Lung microvascular endothelial cell (primary cell): ENCODE results near the gene ORM2. TPM values are rescaled to one million over a fixed set of nuclear protein-coding genes. Genes with fewer than 3 reads are reported as not detected.
A peak's percentile ranks its signal among the peaks of the same experiment; 100 is the strongest.

Source experiments
- DNase-seq, 2 donors: peaks; one replicate each; pipeline versions ENCODE4 v3.0.0 to v3.0.0-alpha.2; 2010; ENCODE audit warnings: low read depth in 2 of 2
- total RNA-seq: library from RNA; depleted of rRNA; stranded (reverse); fragments of >200 nt; gene quantifications from 2 replicates; pipeline ENCODE4 v1.2.1, GENCODE V29; 2014

ORM2 gene
- total RNA-seq, 1 donor from 2014 or later, result not detected

DNA sequence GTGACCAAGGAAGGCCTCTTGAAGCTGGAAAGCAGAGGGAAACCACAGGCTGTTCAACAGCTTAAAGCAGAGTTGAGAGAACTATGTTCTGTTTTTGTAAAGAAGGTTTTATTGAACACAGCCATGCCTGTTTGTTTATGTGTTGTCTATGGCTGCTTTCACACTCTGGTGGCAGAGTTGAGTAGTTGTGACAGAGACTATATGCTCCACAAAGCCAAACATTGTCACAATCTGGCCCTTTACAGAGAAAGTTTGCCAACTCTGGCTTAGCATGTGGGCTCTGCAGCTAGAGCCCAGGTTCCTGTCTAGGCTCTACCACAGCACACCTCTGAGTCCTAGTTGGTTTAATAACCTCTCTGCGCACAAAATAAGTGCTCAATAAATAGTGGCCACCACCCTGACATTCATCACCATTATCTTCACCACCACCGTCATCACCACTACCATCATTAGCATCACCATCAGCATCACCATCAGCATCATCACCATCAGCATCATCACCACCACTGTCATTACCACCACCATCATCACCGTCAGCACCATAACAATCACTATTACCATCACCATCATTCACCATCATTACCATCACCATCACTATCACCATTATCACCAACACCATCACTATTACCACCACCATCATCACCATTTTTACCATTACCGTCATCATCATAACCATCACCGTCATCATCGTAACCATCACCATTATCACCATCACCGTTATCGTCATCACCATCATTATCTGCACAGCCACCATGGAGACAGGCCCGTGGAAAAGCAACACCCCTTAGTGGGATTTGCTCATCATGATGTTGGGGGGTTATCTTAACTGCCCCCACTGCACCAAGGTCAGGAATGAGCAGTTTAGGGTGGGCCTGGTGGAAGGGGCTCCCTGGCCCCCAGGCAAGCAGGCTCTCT, 39.8 kb downstream of the ORM2 start:
- DNase-seq, result no peak

DNA sequence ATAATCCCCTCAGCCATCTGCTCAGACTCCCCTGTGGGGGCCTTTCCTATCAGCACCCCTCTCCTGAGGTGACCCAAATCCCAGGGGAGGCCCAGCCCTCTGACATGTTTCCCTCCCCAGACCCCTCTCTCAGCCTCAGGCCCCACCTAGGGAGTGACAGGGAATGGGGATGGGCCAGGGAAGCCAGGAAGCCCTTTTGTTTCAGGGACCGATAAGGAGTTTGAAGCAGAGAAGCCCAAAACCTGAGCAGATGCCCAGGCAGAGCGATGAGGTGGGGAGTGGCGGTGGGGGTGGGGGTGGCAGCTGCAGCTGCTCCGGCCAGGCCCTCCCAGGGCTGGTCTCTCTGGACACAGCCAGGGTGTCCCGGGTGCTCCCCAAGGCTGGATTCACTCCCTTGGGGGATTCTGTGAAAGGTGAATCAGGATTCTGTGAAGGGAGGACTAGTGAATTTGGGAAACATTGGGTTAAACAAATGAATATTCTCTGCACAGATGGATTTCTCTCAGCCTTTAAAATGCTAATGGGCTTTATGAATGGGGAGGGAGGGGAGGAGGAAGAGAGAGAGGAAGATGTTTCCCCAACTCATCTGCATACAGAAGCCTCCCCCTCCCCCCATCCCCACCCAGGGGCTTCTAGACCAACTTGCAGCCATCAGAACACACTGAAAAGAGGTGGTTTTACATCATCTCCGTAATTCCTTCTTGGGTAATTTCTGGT, 40.7 kb downstream of the ORM2 start:
- DNase-seq, result no peak

DNA sequence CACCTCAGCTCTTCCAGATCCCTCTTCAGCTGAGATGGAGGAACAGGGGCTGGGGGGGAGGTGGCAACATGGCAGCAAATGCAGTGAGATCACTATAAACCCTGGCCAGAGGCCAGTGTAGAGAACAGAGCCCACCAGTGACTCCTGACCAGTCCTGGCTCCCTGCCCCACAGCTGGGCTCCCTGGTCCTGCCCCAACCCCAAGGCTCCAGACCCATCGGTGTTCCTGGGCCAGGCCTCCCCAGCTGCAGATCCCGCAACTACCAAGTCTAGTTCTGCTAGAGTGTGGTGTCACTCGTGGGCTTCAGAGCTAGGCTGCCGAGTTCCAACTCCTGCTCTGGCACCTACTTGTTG, 41.3 kb downstream of the ORM2 start:
- DNase-seq, result no peak

DNA sequence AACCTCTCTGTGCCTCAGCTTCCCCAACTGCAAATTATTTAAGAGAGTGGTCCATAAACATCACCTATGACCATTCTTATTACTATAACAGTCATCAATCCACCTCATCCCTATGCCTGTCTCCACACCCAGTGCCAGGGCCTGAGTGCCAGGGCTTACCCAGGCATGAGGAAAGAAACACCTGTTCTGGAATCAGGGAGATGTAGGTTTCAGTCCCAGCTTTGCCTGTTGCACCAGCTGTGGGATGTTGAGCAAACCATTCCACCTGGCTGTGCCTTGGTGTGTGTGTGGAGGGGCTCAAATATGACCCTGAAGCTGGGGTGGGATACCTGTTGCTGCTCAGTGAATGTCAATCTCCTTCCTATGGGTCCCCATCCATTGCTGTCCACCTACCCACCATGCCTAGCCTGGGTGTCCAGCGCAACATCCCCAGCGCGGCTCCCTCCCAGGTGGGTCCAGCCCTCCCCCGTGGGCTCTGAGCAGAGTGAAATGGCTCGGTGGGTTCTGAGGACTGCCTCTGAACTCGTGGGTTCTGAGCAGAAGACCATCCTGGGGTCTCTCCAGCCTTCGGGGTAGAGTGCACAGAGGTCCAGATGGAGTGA, 41.8 kb downstream of the ORM2 start:
- DNase-seq, result no peak

DNA sequence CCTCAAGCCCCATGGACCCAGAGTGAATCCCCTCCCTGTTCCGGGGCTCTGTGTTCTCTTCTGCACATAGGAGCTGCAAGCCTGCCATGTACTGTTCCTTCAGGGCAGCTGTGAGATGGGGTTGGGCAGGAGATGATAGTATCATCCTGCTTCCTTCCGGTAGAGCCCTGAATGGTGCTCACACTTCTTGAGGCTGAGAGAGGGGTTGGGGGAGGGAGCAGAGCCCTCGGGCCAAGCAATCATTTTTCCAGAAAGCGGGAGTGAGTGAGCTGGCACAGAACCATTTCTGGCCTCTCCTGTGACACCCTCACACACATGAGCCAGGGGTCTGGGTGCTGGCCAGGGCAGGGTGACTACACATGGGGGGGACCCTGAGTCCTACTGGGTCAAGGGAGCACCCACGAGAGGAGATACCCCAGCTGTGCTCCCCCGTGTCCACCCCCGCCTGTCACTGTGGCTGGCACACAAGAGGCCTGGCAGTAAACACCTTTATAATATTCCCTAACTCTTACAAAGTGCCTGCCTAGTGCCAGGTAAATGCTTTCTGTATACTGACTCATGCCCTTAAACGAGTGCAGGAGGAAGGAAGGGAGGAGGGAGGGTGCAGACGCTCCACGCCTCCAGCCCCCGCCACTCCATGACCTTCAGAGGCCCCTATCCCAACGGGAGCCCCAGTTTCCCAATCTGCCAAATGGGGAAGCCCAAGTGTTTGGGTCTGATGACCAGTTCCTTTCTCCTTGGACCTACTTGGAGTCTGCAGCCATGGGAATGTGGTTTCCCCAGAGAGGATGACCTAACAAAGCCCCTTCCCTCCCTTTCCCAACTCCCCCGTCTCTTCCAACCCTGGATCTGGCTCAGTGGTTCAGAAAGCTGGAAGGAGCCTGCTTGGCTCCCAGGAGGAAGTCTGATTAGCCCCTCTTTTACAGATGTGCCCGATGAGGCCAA, 42.6 kb downstream of the ORM2 start:
- peak in 1 of 2 donors; percentile 66 for DNase-seq

DNA sequence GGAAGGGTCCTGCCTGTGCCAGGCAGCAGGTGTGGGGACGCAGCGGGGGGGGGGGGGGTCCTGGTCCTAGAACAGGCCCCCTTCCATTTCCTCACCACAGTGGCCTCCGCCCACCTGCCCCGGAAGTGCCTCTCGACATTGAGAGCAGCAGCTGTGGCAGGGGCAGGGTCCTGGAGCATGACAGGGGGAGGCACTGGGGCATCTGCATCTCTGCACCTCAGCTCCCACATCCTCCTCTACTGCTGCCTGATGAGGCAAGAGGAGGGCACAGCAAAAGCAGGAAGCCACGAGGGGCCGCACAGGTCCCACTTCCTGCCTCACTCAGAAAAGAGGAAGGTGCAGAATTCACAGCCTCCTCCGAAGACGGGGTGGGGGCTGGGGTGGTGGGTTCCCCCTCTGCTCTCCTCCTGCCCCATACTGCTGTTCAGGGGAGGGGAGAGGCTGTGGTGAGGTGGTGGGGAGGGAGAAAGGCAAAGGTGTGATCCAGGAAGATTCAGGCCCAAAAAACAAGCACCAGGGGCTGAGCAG, 43.3 kb downstream of the ORM2 start:
- peak in 1 of 2 donors; percentile 28 for DNase-seq

DNA sequence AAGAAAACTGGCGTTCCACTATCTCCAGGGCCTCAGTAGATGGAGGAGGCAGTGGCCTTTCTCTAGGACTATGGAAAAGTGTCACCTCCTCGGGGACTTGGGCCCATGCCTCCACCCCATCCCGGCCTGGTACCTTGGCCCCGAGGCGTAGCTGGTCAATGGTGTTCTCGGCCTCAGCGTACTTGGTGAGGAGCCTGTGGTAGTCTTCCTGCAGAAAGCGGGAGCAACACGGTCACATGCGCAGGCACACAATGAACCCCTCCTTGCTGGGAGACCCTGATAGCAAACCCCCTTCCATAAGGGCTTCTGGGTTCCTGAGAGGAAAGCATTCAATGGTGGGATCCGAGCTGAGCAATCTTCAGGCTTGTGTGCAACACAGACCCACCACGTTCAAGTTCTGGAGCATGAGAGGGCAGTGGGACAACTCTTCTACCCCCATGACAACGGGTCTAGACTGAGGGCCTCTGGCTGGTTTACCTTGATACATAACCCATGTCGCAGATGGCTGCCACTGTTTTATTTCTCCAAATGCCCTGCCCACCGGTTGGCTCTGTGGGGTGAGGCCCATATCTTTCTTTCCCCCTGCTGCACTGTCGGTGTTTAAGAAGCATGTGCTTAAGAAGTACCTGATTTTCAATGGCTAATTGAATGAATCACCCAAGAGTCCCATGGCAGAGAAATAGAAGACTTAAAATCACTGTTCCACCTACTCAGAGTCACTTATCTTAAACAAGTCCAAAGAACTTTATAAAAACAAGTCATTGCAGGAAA, 44.5 kb downstream of the ORM2 start:
- no peak for DNase-seq

DNA sequence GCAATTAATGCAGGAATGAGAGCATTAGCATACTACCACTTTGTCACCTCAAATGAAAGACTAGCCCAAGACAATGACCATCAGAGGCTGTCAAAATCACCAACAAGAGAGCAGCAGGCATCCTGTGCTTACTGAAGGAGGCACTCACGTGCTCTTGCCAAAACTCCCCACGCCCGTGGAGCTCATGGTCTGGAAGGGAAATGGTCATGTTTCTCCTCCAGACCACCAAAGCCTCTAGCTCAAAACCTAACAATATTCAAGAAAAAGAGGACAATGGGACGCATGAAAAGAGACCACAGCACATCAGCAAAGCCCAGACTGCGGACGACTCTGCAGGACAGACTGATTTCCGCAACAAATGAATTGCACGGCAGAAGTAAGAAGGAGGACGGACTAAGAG, 45.3 kb downstream of the ORM2 start:
- DNase-seq, result no peak

DNA sequence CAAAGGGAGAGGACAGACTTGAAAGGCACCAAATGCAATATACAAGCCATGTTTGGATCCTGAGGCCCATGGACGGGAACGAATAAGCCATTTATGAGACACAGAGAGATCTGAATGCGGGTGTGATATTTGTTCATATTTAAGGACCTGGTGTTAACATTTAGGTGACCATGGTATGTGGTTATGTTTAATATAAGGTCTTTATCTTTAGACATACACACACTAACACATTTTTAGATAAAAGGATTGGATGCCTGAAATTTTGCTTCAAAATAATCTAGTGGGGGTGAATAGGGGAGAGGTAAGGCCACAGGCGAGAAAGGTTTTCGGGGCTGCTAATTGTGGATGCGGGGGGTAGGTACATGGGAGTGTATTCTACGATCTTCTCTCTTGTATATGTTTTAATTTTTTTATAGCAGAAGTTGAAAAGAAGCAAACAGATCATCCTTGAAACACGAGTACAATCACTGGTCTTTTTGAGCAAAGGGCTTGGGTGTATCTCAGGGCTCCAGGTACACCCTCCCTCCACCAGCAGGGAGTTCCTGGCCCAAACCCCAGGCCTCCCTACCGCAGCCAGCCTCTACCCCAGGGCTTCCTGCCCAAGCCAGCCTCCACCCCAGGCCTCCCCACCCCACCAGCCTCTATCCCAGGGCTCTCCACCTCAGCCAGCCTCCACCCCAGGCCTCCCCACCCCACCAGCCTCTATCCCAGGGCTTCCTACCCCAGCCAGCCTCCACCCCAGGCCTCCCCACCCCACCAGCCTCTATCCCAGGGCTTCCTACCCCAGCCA, 45.9 kb downstream of the ORM2 start:
- DNase-seq, result no peak

DNA sequence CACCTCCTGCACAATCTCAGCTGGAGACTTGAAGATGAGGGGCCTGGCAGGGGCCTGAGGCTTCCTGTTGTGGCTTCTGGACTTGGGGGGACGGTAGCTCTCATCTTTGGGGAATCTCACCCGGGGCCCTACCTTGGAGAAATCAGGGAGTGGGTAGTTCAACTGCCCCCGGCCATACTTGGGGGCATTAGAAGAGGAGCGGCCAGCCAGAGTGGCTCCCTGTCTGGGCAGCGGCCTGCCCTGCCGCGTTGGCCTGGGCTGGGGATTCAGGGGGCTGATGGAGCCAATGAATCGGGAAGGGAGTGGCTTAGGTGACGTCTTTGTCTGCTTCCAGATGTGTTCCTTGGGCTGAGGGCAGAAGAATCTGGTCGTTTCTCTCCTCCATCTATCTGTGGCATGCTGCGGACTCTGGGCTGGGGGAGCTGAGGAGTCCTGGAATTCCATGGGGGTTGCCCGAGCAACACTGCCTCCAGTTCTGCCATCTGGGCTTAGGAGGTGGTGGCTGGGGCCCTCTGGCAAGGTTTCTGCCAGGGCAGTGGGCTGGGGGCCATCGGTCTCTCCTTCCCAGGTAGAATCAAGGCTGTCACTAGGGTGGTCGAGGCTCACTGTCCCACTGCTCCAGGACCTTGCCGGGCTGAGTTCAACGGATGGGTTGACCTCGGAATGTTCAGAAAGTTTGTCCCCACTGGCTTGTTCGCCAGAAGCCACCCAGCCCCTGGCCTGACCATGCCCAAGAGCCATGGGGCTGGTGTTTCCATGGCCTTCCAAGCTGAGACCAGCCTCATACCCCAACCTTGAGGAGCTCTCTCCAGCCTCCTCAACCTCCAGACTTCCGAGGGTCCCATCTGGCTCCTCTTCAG, 47.1 kb downstream of the ORM2 start:
- DNase-seq, result no peak

DNA sequence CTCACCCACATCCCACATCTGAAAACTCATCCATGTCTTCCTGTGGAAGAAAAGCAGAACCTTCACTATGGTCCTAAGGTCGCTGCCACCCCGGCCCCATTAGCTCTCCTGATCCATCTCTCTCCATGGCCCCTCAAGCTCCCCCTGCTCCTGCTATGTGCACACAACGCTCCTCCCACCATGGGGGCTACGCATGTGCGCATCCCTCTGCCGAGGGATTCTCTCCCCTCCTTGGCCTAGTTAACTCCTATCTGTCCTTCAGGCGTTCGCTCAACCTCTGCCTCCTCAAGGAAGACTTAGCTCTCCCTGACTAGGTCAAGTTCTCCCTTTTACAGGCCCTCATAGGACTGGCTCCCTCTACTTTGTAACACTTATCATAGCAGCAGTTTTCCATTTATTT, 48.3 kb downstream of the ORM2 start:
- no peak for DNase-seq

DNA sequence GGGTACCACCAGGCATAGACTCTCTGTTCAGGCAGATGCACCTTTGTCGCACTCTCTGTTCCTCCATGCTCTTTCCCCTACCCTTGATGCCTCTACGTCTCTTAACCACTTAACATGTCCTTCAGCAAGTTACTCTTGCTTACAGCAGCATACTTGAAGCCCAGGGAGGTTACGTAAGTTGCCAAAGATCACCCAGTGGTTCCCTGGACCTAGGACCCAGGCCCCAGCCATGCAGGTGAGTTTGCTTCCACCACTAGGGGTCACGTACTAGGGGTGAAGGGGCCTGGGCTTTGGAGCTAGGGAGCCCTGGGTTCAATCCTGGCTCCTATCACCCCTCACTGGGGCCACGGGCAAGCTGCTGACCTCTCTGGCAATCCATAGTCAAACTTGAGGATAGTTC, 49.2 kb downstream of the ORM2 start:
- no peak for DNase-seq

Other genes starting within 250 kb of the ORM2 start
- not detected in 2 replicates for gene KIF12, start 230.6 kb upstream of the ORM2 start, total RNA-seq
- 0.40 and 1.1 TPM in 2 replicates for gene COL27A1, start 174.3 kb upstream of the ORM2 start, total RNA-seq
- not detected in 2 replicates for gene ORM1, start 6.8 kb upstream of the ORM2 start, total RNA-seq
- gene AKNA, start 58.1 kb downstream of the ORM2 start, total RNA-seq, result 0.20 and 0.87 TPM in 2 replicates
- 0.20 and 0.22 TPM in 2 replicates for gene WHRN, start 175.6 kb downstream of the ORM2 start, total RNA-seq